ENCODE measurements around the gene WDR59. TPM values are rescaled to one million over a fixed set of nuclear protein-coding genes. Genes with fewer than 3 reads are reported as not detected.

WDR59 gene
- total and polyA plus RNA-seq, 2 donors (not counting 3 experiments of a cell fraction or from before 2014, with no cell fraction given) = 51.1 to 60.0 TPM

GRCh38 chr16:74850027-74850426 is 134.9 kb downstream of the WDR59 start:
- dilution Hi-C loops (cut with MboI; ENCODE audit: extremely low pct_ligation_motif_present, low sequenced_read_pairs) (no loop called here), intact Hi-C loops (cut with micrococcal nuclease) (no loop called here)
- H3K36me3 ChIP-seq (ENCODE audit: control insufficient read depth in 2 of 2, extremely low read depth in 1 of 2, insufficient read depth in 2 of 2, low read length in 2 of 2) = no peaks in the 10 kb centered on the region
- no TSS peak for BruUV-seq (replicated peaks)
- H3K9ac ChIP-seq (replicated peaks; ENCODE audit: extremely low read depth, insufficient read depth, low read length) = no peak overlapping the region
- H3K4me2 ChIP-seq (ENCODE audit: insufficient read depth, low read length) = no peak overlapping the region
- POLR2A ChIA-PET = no interaction called here
- FAIRE-seq = no peak
- no peak overlapping the region for H3K4me3 ChIP-seq (replicated peaks in 1 of 3; ENCODE audit: insufficient read depth in 1 of 3, low read depth in 1 of 3, low read length in 3 of 3)
- H3K27me3 ChIP-seq (ENCODE audit: control insufficient read depth in 2 of 2, insufficient read depth in 2 of 2, low read length in 2 of 2) = peaks cover 0 to 4% of the 10 kb centered on the region in 2 experiments
- no peak for DNase-seq (ENCODE audit: low read depth, low spot score)
- H2AFZ ChIP-seq (ENCODE audit: low read depth, low read length) = no peak overlapping the region
- H3K4me1 ChIP-seq (ENCODE audit: control insufficient read depth, extremely low read depth, insufficient read depth, low read length) = no peaks in the 10 kb centered on the region
- no peaks in the 10 kb centered on the region for H3K9me1 ChIP-seq (replicated peaks; ENCODE audit: control insufficient read depth, extremely low read depth, insufficient read depth, low read length)
- no peaks in the 10 kb centered on the region for H3K79me2 ChIP-seq (ENCODE audit: control insufficient read depth, insufficient read depth, low read length)
- H3K9me3 ChIP-seq (replicated peaks; ENCODE audit: control insufficient read depth, insufficient read depth, low read length) = no peaks in the 10 kb centered on the region
- H4K20me1 ChIP-seq (replicated peaks; ENCODE audit: control insufficient read depth, extremely low read depth, insufficient read depth, low read length) = no peaks in the 10 kb centered on the region
- TF ChIP-seq MAX (IDR thresholded peaks at IDR 0.05; ENCODE audit: insufficient read depth, insufficient read length) (no peak), MYC (IDR thresholded peaks at IDR 0.05; ENCODE audit: low read depth, low read length) (no peak), POLR2A (IDR thresholded peaks at IDR 0.05; ENCODE audit: low read depth, low read length) (no peak), GATA2 (IDR thresholded peaks at IDR 0.05; ENCODE audit: insufficient read depth, insufficient read length, low read depth, low read length) (no peak), CTCF (IDR thresholded peaks at IDR 0.05; ENCODE audit: extremely low read depth in 1 of 2, insufficient read depth in 1 of 2, low read depth in 1 of 2, low read length in 2 of 2) (no peak)
- H3K27ac ChIP-seq (ENCODE audit: insufficient read depth, low read depth, low read length) = no peak overlapping the region
- CTCF ChIA-PET = no interaction called here

- CTCF ChIA-PET = interaction anchor here (1.2 to 2.6 kb wide), 2 partner anchors 15 to 146 kb away, joined by 3 to 15 read pairs; no protein-coding TSS in a partner anchor
Measured at GRCh38 chr16:74847202-74847601, 137.7 kb downstream of the WDR59 start.

More at GRCh38 chr16:74847202-74847601, 137.7 kb downstream of the WDR59 start:
- no peaks in the 10 kb centered on the region for H3K9me3 ChIP-seq (replicated peaks; ENCODE audit: control insufficient read depth, insufficient read depth, low read length)
- no peak overlapping the region for H3K4me2 ChIP-seq (ENCODE audit: insufficient read depth, low read length)
- FAIRE-seq = no peak
- no peaks in the 10 kb centered on the region for H3K9me1 ChIP-seq (replicated peaks; ENCODE audit: control insufficient read depth, extremely low read depth, insufficient read depth, low read length)
- dilution Hi-C loops (cut with MboI; ENCODE audit: extremely low pct_ligation_motif_present, low sequenced_read_pairs) (no loop called here), intact Hi-C loops (cut with micrococcal nuclease) (no loop called here)
- BruUV-seq (replicated peaks) = no TSS peak
- H3K79me2 ChIP-seq (ENCODE audit: control insufficient read depth, insufficient read depth, low read length) = no peaks in the 10 kb centered on the region
- POLR2A ChIA-PET = interaction anchor here (0.5 kb wide), 1 partner anchor 10 kb away, joined by 3 read pairs; no protein-coding TSS in a partner anchor
- H3K4me1 ChIP-seq (ENCODE audit: control insufficient read depth, extremely low read depth, insufficient read depth, low read length) = no peaks in the 10 kb centered on the region
- no peaks in the 10 kb centered on the region for H3K36me3 ChIP-seq (ENCODE audit: control insufficient read depth in 2 of 2, extremely low read depth in 1 of 2, insufficient read depth in 2 of 2, low read length in 2 of 2)
- no peaks in the 10 kb centered on the region for H4K20me1 ChIP-seq (replicated peaks; ENCODE audit: control insufficient read depth, extremely low read depth, insufficient read depth, low read length)
- peaks cover 0 to 4% of the 10 kb centered on the region in 2 experiments for H3K27me3 ChIP-seq (ENCODE audit: control insufficient read depth in 2 of 2, insufficient read depth in 2 of 2, low read length in 2 of 2)
- TF ChIP-seq JUN (IDR thresholded peaks at IDR 0.05; ENCODE audit: borderline replicate concordance, insufficient read depth, insufficient read length, low read depth) (no peak), FOS (IDR thresholded peaks at IDR 0.05; ENCODE audit: borderline replicate concordance, insufficient read depth, low read length) (no peak), POLR2A (IDR thresholded peaks at IDR 0.05; ENCODE audit: low read depth, low read length) (no peak), GATA2 (IDR thresholded peaks at IDR 0.05; ENCODE audit: insufficient read depth, insufficient read length, low read depth, low read length) (no peak), EZH2 (IDR thresholded peaks at IDR 0.05; ENCODE audit: borderline replicate concordance, low read depth, low read length, severe bottlenecking) (no peak), MAX (IDR thresholded peaks at IDR 0.05; ENCODE audit: insufficient read depth, insufficient read length) (no peak), MYC (IDR thresholded peaks at IDR 0.05; ENCODE audit: low read depth, low read length) (no peak), CTCF (IDR thresholded peaks at IDR 0.05; ENCODE audit: extremely low read depth in 1 of 2, insufficient read depth in 1 of 2, low read depth in 1 of 2, low read length in 2 of 2) (no peak), POLR2AphosphoS5 (IDR thresholded peaks at IDR 0.05; ENCODE audit: insufficient read depth, low read depth, low read length) (no peak)
- H3K9ac ChIP-seq (replicated peaks; ENCODE audit: extremely low read depth, insufficient read depth, low read length) = no peak overlapping the region
- no peak overlapping the region for H3K4me3 ChIP-seq (replicated peaks in 1 of 3; ENCODE audit: insufficient read depth in 1 of 3, low read depth in 1 of 3, low read length in 3 of 3)
- DNase-seq (ENCODE audit: low read depth, low spot score) = no peak
- H3K27ac ChIP-seq (ENCODE audit: insufficient read depth, low read depth, low read length) = no peak overlapping the region
- H2AFZ ChIP-seq (ENCODE audit: low read depth, low read length) = no peak overlapping the region
